ENCODE data around the gene EIF4G1. TPM values are rescaled to one million over a fixed set of nuclear protein-coding genes. Genes with fewer than 3 reads are reported as not detected.

EIF4G1 gene
- total and polyA plus RNA-seq, 2 of the 8 experiments (the other 6 are each of a cell fraction or from before 2014, with no cell fraction given), result 318 to 473 TPM

- POLR2A ChIA-PET (ENCODE audit: partially characterized antibody), result interaction anchor here (0.6 to 12.3 kb wide), 11 partner anchors 11 to 489 kb away, joined by 3 to 148 read pairs (median 7); partner anchors contain the start of genes CLCN2, FAM131A, PARL and POLR2H
- peaks cover 32 to 39% of the 10 kb centered on the region in 2 experiments for H4K20me1 ChIP-seq (replicated peaks in 1 of 2; ENCODE audit: control insufficient read depth in 1 of 2, insufficient read depth in 2 of 2, low read length in 2 of 2)
Observed at GRCh38 chr3:184316792-184317191, 2.4 kb downstream of the EIF4G1 start.

More at GRCh38 chr3:184316792-184317191, 2.4 kb downstream of the EIF4G1 start:
- Histone ChIP-seq H3K27me3 (replicated peaks in 1 of 4; ENCODE audit: control insufficient read depth in 3 of 4, extremely low read depth in 1 of 4, insufficient read depth in 3 of 4, low read length in 3 of 4) (no peaks in the 10 kb centered on the region), H2AK5ac (ENCODE audit: low read depth, low read length) (no peak overlapping the region), H2BK5ac (ENCODE audit: low read depth, low read length) (no peak overlapping the region), H3K23ac (ENCODE audit: insufficient read length) (no peak overlapping the region), H2BK15ac (ENCODE audit: low read length) (no peak overlapping the region), H3K36me3 (ENCODE audit: control insufficient read depth in 2 of 4, insufficient read depth in 4 of 4, low read length in 3 of 4) (peaks cover 22 to 51% (median 35%) of the 10 kb centered on the region in 4 experiments), H4K91ac (replicated peaks; ENCODE audit: insufficient read length, low read length) (no peak overlapping the region), H3K79me2 (ENCODE audit: control insufficient read depth in 1 of 2, insufficient read depth in 2 of 2, low read length in 2 of 2) (peaks cover 37 to 62% of the 10 kb centered on the region in 2 experiments), H3K4me1 (replicated peaks in 1 of 4; ENCODE audit: control insufficient read depth in 3 of 4, insufficient read depth in 4 of 4, low read length in 3 of 4) (peaks cover 3 to 9% (median 6%) of the 10 kb centered on the region in 4 experiments), H3K79me1 (ENCODE audit: low read depth, low read length) (peaks cover 11% of the 10 kb centered on the region), H4K5ac (ENCODE audit: insufficient read length, low read depth, low read length) (no peak overlapping the region), H3K23me2 (ENCODE audit: low read depth, low read length) (no peaks in the 10 kb centered on the region; the same call in 1 of the 2 replicates), H3K4me2 (ENCODE audit: insufficient read depth in 1 of 2, low read depth in 2 of 2, low read length in 2 of 2) (peak overlapping the region; percentile 85 to 97; a peak in 3 of 4 replicates), H3K56ac (replicated peaks; ENCODE audit: insufficient read length, low read depth, low read length) (no peak overlapping the region), H3K9me3 (ENCODE audit: insufficient read depth in 2 of 2, low read depth in 1 of 2, low read length in 1 of 2) (no peaks in the 10 kb centered on the region), H4K8ac (ENCODE audit: extremely low read depth, insufficient read depth, low read length) (no peak overlapping the region), H2BK120ac (replicated peaks; ENCODE audit: low read depth, low read length) (no peak overlapping the region), H3K14ac (ENCODE audit: insufficient read length) (no peak overlapping the region), H2AFZ (ENCODE audit: low read length) (no peak overlapping the region), H3K27ac (ENCODE audit: low read depth, low read length) (no peak overlapping the region), H2BK12ac (ENCODE audit: low read depth, low read length) (no peak overlapping the region), H3K18ac (ENCODE audit: extremely low read depth, low read length) (no peak overlapping the region), H2BK20ac (ENCODE audit: low read length) (no peak overlapping the region), H3K4me3 (ENCODE audit: extremely low read depth in 1 of 4, insufficient read depth in 2 of 4, low read depth in 3 of 4, low read length in 4 of 4) (peak overlapping the region in 2 of 4 experiments; percentile 83 to 96; a peak in 2 of 8 replicates), H3K4ac (replicated peaks; ENCODE audit: insufficient read length, low read depth, low read length) (no peak overlapping the region), H3K9ac (replicated peaks in 1 of 4; ENCODE audit: extremely low read depth in 1 of 4, low read depth in 3 of 4, low read length in 3 of 4) (peak overlapping the region in 3 of 4 experiments; percentile 27 to 44 (median 34); a peak in 3 of 7 replicates)
- CTCF ChIA-PET (ENCODE audit: partially characterized antibody), result interaction anchor here (1.0 to 1.9 kb wide), 5 partner anchors 10 to 29 kb away, joined by 3 to 5 read pairs (median 4); no protein-coding TSS in a partner anchor
- DNase-seq (ENCODE audit: low read depth in 1 of 2, low spot score in 2 of 2), result no peak
- no peak for FAIRE-seq
- 90% methylated on average over 7 of the region's 7 CpGs; no CpG with 5 or more reads in 1 of the 2 experiments for WGBS, 2 experiments (ENCODE audit: extremely low coverage in 1 of 2, insufficient coverage in 1 of 2, insufficient read length in 1 of 2, insufficient replicate concordance in 2 of 2, low coverage in 1 of 2, low lambda C conversion rate in 2 of 2, missing lambda C conversion rate in 1 of 2)

All from H1 (cell line).